Esophagus (tissue), 2 donors: ENCODE data around the gene CST7. TPM values are rescaled to one million over a fixed set of nuclear protein-coding genes. Genes with fewer than 3 reads are reported as not detected.
"Not testable (repeated sequence)": the region's sequence is repeated elsewhere in the genome, so short reads cannot be mapped to it uniquely, and the experiment has no call there.

Experiments
- H3K27ac ChIP-seq, 2 donors: one replicate each; pipeline ENCODE4 v1.5.1; 2013; ENCODE audit warnings: low read depth in 2 of 2, mild to moderate bottlenecking in 2 of 2, inconsistent platforms in 1 of 2, low read length in 1 of 2, moderate library complexity in 1 of 2
- H3K27me3 ChIP-seq, 2 donors: one replicate each; pipeline ENCODE4 v1.6.1; 2013; ENCODE audit warnings: low read length in 2 of 2, control low read depth in 1 of 2, mild to moderate bottlenecking in 1 of 2; ENCODE audit not compliant: insufficient read depth in 2 of 2, control insufficient read depth in 1 of 2
- H3K36me3 ChIP-seq, 2 donors: one replicate each; pipeline ENCODE4 v1.6.1; 2013; ENCODE audit warnings: low read length in 1 of 2; ENCODE audit not compliant: control insufficient read depth in 2 of 2, insufficient read depth in 2 of 2
- H3K4me1 ChIP-seq, 2 donors: one replicate each; pipeline ENCODE4 v1.6.1; 2013; ENCODE audit warnings: low read length in 1 of 2; ENCODE audit not compliant: control insufficient read depth in 2 of 2, insufficient read depth in 2 of 2
- H3K4me3 ChIP-seq, 2 donors: one replicate each; pipeline ENCODE4 v1.5.1; 2013; ENCODE audit warnings: low read length in 2 of 2, mild to moderate bottlenecking in 2 of 2, low read depth in 1 of 2, moderate library complexity in 1 of 2
- H3K9me3 ChIP-seq, 2 donors: one replicate each; pipeline ENCODE4 v1.6.1; 2013; ENCODE audit warnings: mild to moderate bottlenecking in 2 of 2, low read depth in 1 of 2, low read length in 1 of 2, moderate library complexity in 1 of 2; ENCODE audit not compliant: control insufficient read depth in 2 of 2, insufficient read depth in 1 of 2
- WGBS, 2 donors: extraction: QIAGEN DNeasy Blood & Tissue Kit; methylation state at CpG; one replicate each; pipeline ENCODE4 v1.1.7; 2013; 5-methylcytosine and 5-hydroxymethylcytosine counted together
- polyA plus RNA-seq, 2 donors: library from polyadenylated mRNA; stranded (reverse); fragments of 200-250 nt; gene quantifications; one replicate each; pipeline ENCODE4 v1.2.3, GENCODE V29; 2013
- donor health status: healthy with polysubstance abuse.
- donor health status: Bipolar disorder and iron deficiency.

CST7 gene
- polyA plus RNA-seq, 2 donors: 1.4 to 2.9 TPM

GRCh38 chr20:24914388-24915241 is 34.5 kb upstream of the CST7 start:
- 70 to 79% methylated on average over 14 of the region's 14 CpGs for WGBS, 2 donors

GRCh38 chr20:24915440-24915839 is 33.6 kb upstream of the CST7 start:
- 90% methylated on average over 9 of the region's 9 CpGs for WGBS, 2 donors

More at GRCh38 chr20:24914388-24915241, 34.5 kb upstream of the CST7 start:
- Histone ChIP-seq H3K4me1 (peaks cover 0 to 3% of the 10 kb centered on the region in 2 donors), H3K9me3 (no peaks in the 10 kb centered on the region), H3K4me3 (no peak overlapping the region), H3K27me3 (no peaks in the 10 kb centered on the region), H3K36me3 (no peaks in the 10 kb centered on the region), H3K27ac (no peak overlapping the region)

GRCh38 chr20:24915892-24916291 is 33.2 kb upstream of the CST7 start:
- WGBS, 2 donors: 92 to 95% methylated on average over 7 of the region's 7 CpGs
- H3K4me1 ChIP-seq: peaks cover 0 to 3% of the 10 kb centered on the region in 2 donors

More at GRCh38 chr20:24915440-24915839, 33.6 kb upstream of the CST7 start:
- Histone ChIP-seq H3K36me3 (no peaks in the 10 kb centered on the region), H3K4me3 (no peak overlapping the region), H3K4me1 (peaks cover 0 to 3% of the 10 kb centered on the region in 2 donors), H3K9me3 (no peaks in the 10 kb centered on the region), H3K27ac (no peak overlapping the region), H3K27me3 (no peaks in the 10 kb centered on the region)

GRCh38 chr20:24916412-24916811 is 32.7 kb upstream of the CST7 start:
- peaks cover 0 to 3% of the 10 kb centered on the region in 2 donors for H3K4me1 ChIP-seq
- H3K36me3 ChIP-seq: no peaks in the 10 kb centered on the region
- H3K27me3 ChIP-seq: no peaks in the 10 kb centered on the region
- whole genome bisulfite sequencing, 2 donors: 89 to 95% methylated on average over 1 of the region's 1 CpG
- no peak overlapping the region for H3K27ac ChIP-seq
- H3K4me3 ChIP-seq: no peak overlapping the region
- no peaks in the 10 kb centered on the region for H3K9me3 ChIP-seq

More at GRCh38 chr20:24915892-24916291, 33.2 kb upstream of the CST7 start:
- no peaks in the 10 kb centered on the region for H3K9me3 ChIP-seq
- H3K27ac ChIP-seq: no peak overlapping the region
- no peak overlapping the region for H3K4me3 ChIP-seq
- no peaks in the 10 kb centered on the region for H3K27me3 ChIP-seq
- H3K36me3 ChIP-seq: no peaks in the 10 kb centered on the region

GRCh38 chr20:24917056-24917455 is 32.0 kb upstream of the CST7 start:
- Histone ChIP-seq H3K9me3 (no peaks in the 10 kb centered on the region), H3K36me3 (no peaks in the 10 kb centered on the region)
- WGBS, 2 donors: 88 to 90% methylated on average over 7 of the region's 7 CpGs

GRCh38 chr20:24917797-24918578 is 31.1 kb upstream of the CST7 start:
- Histone ChIP-seq H3K27me3 (no peaks in the 10 kb centered on the region), H3K36me3 (no peaks in the 10 kb centered on the region), H3K4me3 (no peak overlapping the region), H3K27ac (no peak overlapping the region), H3K4me1 (peaks cover 0 to 3% of the 10 kb centered on the region in 2 donors), H3K9me3 (no peaks in the 10 kb centered on the region)
- 30 to 35% methylated on average over 31 to 34 of the region's 34 CpGs for WGBS, 2 donors

More at GRCh38 chr20:24917056-24917455, 32.0 kb upstream of the CST7 start:
- no peaks in the 10 kb centered on the region for H3K27me3 ChIP-seq
- peaks cover 0 to 3% of the 10 kb centered on the region in 2 donors for H3K4me1 ChIP-seq
- no peak overlapping the region for H3K27ac ChIP-seq
- H3K4me3 ChIP-seq: no peak overlapping the region

GRCh38 chr20:24918579-24919566 is 30.2 kb upstream of the CST7 start:
- H3K4me1 ChIP-seq: peaks cover 0 to 3% of the 10 kb centered on the region in 2 donors
- no peak overlapping the region for H3K27ac ChIP-seq
- no peak overlapping the region for H3K4me3 ChIP-seq
- H3K9me3 ChIP-seq: no peaks in the 10 kb centered on the region
- 52 to 56% methylated on average over 17 of the region's 17 CpGs for WGBS, 2 donors
- no peaks in the 10 kb centered on the region for H3K27me3 ChIP-seq
- H3K36me3 ChIP-seq: no peaks in the 10 kb centered on the region

- H3K36me3 ChIP-seq, H3K4me3 ChIP-seq, H3K9me3 ChIP-seq, H3K4me1 ChIP-seq, H3K27ac ChIP-seq, H3K27me3 ChIP-seq: not testable (repeated sequence)
- 91 to 96% methylated on average over 15 of the region's 15 CpGs for WGBS, 2 donors
Measured at GRCh38 chr20:24919665-24920064, 29.4 kb upstream of the CST7 start.

GRCh38 chr20:24920706-24921105 is 28.4 kb upstream of the CST7 start:
- H3K36me3 ChIP-seq, H3K4me3 ChIP-seq, H3K27ac ChIP-seq, H3K9me3 ChIP-seq, H3K4me1 ChIP-seq, H3K27me3 ChIP-seq: not testable (repeated sequence)
- WGBS, 2 donors: 48 to 55% methylated on average over 2 to 3 of the region's 3 CpGs
